Karpas-422 (cell line): ENCODE results near the gene SNRPB2. TPM values are rescaled to one million over a fixed set of nuclear protein-coding genes. Genes with fewer than 3 reads are reported as not detected.

Experiments
- DNase-seq: peaks from one replicate; pipeline ENCODE4 v3.0.0-alpha.2; 2015
- H2AFZ ChIP-seq: fragments of 200-600 bp; sonication (generic); 2 replicates; pipeline ENCODE4 v1.6.1; 2014; ENCODE audit warnings: antibody characterized with exemption, low read length, mixed read lengths
- H3K27ac ChIP-seq: fragments of 200-600 bp; sonication (generic); 2 replicates; pipeline ENCODE4 v1.5.1; 2014; ENCODE audit warnings: mild to moderate bottlenecking, low read length, moderate library complexity
- H3K27me3 ChIP-seq: fragments of 200-600 bp; sonication (generic); 2 replicates; pipeline ENCODE4 v1.6.1; 2014; ENCODE audit warnings: low read length, mixed read lengths
- H3K36me3 ChIP-seq: fragments of 200-600 bp; sonication (generic); 2 replicates; pipeline ENCODE4 v1.6.1; 2014; ENCODE audit warnings: low read length, mixed read lengths; ENCODE audit not compliant: insufficient read depth
- H3K4me1 ChIP-seq: fragments of 200-600 bp; sonication (generic); 2 replicates; pipeline ENCODE4 v1.6.1; 2014; ENCODE audit warnings: mild to moderate bottlenecking, low read length, mixed read lengths
- H3K4me2 ChIP-seq: fragments of 200-600 bp; sonication (generic); 2 replicates; pipeline ENCODE4 v1.6.1; 2014; ENCODE audit warnings: low read length, low read depth, mild to moderate bottlenecking; ENCODE audit not compliant: poor library complexity, severe bottlenecking
- H3K4me3 ChIP-seq: fragments of 200-600 bp; sonication (generic); 2 replicates; pipeline ENCODE4 v1.5.1; 2014; ENCODE audit warnings: mild to moderate bottlenecking, antibody characterized with exemption, low read length, mixed read lengths
- H3K79me2 ChIP-seq: fragments of 200-600 bp; sonication (generic); 2 replicates; pipeline ENCODE4 v1.6.1; 2014; ENCODE audit warnings: mild to moderate bottlenecking, low read length, mixed read lengths
- H3K9ac ChIP-seq: fragments of 200-600 bp; sonication (generic); 2 replicates; pipeline ENCODE4 v1.6.0; 2014; ENCODE audit warnings: low read length
- H3K9me2 ChIP-seq: fragments of 200-600 bp; sonication (generic), shearing (Covaris generic); replicated peaks from 2 replicates; pipeline ENCODE4 v1.6.0; 2014; ENCODE audit warnings: mild to moderate bottlenecking, low read length, moderate library complexity; ENCODE audit not compliant: insufficient read depth
- H3K9me3 ChIP-seq: fragments of 300-700, 200-600 bp; sonication (generic); 2 replicates; pipeline ENCODE4 v1.6.1; 2014; ENCODE audit warnings: low read length, mixed read lengths
- H4K20me1 ChIP-seq: fragments of 200-600 bp; sonication (generic); 2 replicates; pipeline ENCODE4 v1.6.1; 2014; ENCODE audit warnings: mild to moderate bottlenecking, antibody characterized with exemption, low read length, low read depth; ENCODE audit not compliant: insufficient read depth
- total RNA-seq: library from RNA; depleted of rRNA; stranded (reverse); fragments of >200 nt; shearing (Covaris generic); gene quantifications from 2 replicates; pipeline ENCODE4 v1.2.3, GENCODE V29; 2014; ENCODE audit warnings: low replicate concordance; rRNA removed

Gene SNRPB2
- 52.4 and 94.6 TPM in 2 replicates for total RNA-seq

GRCh38 chr20:16729565-16730460 is at the start of gene SNRPB2:
TSS of gene SNRPB2 (plus strand) at chr20:16730026. CDS start at chr20:16731703, 1,677 bp downstream.
- Histone ChIP-seq H3K4me3 (peak within 1 kb of the TSS; percentile 96), H3K79me2 (peaks cover 50% of the 10 kb centered on the region), H3K27ac (peak within 1 kb of the TSS; percentile 49; the same call in 1 of the 2 replicates), H3K4me1 (peaks cover 16% of the 10 kb centered on the region), H3K9me3 (no peaks in the 10 kb centered on the region; the same call in 1 of the 2 replicates), H2AFZ (peak within 1 kb of the TSS; percentile 48), H3K27me3 (no peaks in the 10 kb centered on the region), H3K4me2 (peak within 1 kb of the TSS; percentile 86), H3K36me3 (peaks cover 28% of the 10 kb centered on the region), H3K9me2 (no peaks in the 10 kb centered on the region), H4K20me1 (peaks cover 16% of the 10 kb centered on the region; the same call in 1 of the 2 replicates), H3K9ac (peak within 1 kb of the TSS; percentile 97)
- DNase-seq, result peak; percentile 97

GRCh38 chr20:16684416-16684815 is 45.4 kb upstream of the SNRPB2 start:
- H4K20me1 ChIP-seq, result no peaks in the 10 kb centered on the region
- no peak for DNase-seq
- no peaks in the 10 kb centered on the region for H3K9me3 ChIP-seq
- no peak overlapping the region for H3K27ac ChIP-seq
- H2AFZ ChIP-seq, result no peak overlapping the region
- H3K9me2 ChIP-seq, result no peaks in the 10 kb centered on the region
- no peaks in the 10 kb centered on the region for H3K36me3 ChIP-seq
- no peak overlapping the region for H3K4me2 ChIP-seq
- no peaks in the 10 kb centered on the region for H3K4me1 ChIP-seq
- no peak overlapping the region for H3K4me3 ChIP-seq
- no peaks in the 10 kb centered on the region for H3K27me3 ChIP-seq
- no peaks in the 10 kb centered on the region for H3K79me2 ChIP-seq
- no peak overlapping the region for H3K9ac ChIP-seq

- Histone ChIP-seq H3K4me2 (no peak overlapping the region), H3K27me3 (no peaks in the 10 kb centered on the region), H3K4me3 (no peak overlapping the region), H3K79me2 (no peaks in the 10 kb centered on the region), H3K9ac (no peak overlapping the region), H3K27ac (no peak overlapping the region), H3K9me2 (no peaks in the 10 kb centered on the region), H3K36me3 (no peaks in the 10 kb centered on the region), H3K9me3 (no peaks in the 10 kb centered on the region), H2AFZ (no peak overlapping the region), H4K20me1 (no peaks in the 10 kb centered on the region), H3K4me1 (no peaks in the 10 kb centered on the region)
- no peak for DNase-seq
Observed at GRCh38 chr20:16689906-16690305, 39.9 kb upstream of the SNRPB2 start.

GRCh38 chr20:16691381-16691780 is 38.4 kb upstream of the SNRPB2 start:
- Histone ChIP-seq H2AFZ (no peak overlapping the region), H3K4me3 (no peak overlapping the region), H3K9me3 (no peaks in the 10 kb centered on the region), H3K27ac (no peak overlapping the region), H3K27me3 (no peaks in the 10 kb centered on the region), H3K36me3 (no peaks in the 10 kb centered on the region), H3K9me2 (no peaks in the 10 kb centered on the region), H3K4me1 (no peaks in the 10 kb centered on the region), H3K4me2 (no peak overlapping the region), H4K20me1 (no peaks in the 10 kb centered on the region), H3K79me2 (no peaks in the 10 kb centered on the region), H3K9ac (no peak overlapping the region)
- no peak for DNase-seq

GRCh38 chr20:16692009-16692408 is 37.8 kb upstream of the SNRPB2 start:
- Histone ChIP-seq H4K20me1 (no peaks in the 10 kb centered on the region), H3K9me2 (no peaks in the 10 kb centered on the region), H3K27me3 (no peaks in the 10 kb centered on the region), H3K27ac (no peak overlapping the region), H3K79me2 (no peaks in the 10 kb centered on the region), H3K9me3 (no peaks in the 10 kb centered on the region), H2AFZ (no peak overlapping the region), H3K4me1 (no peaks in the 10 kb centered on the region), H3K4me3 (no peak overlapping the region), H3K9ac (no peak overlapping the region), H3K4me2 (no peak overlapping the region), H3K36me3 (no peaks in the 10 kb centered on the region)
- DNase-seq, result no peak

GRCh38 chr20:16692442-16692841 is 37.4 kb upstream of the SNRPB2 start:
- Histone ChIP-seq H3K36me3 (no peaks in the 10 kb centered on the region), H3K79me2 (no peaks in the 10 kb centered on the region), H3K4me2 (no peak overlapping the region), H4K20me1 (no peaks in the 10 kb centered on the region), H3K4me1 (no peaks in the 10 kb centered on the region), H3K9ac (no peak overlapping the region), H2AFZ (no peak overlapping the region), H3K27ac (no peak overlapping the region), H3K9me2 (no peaks in the 10 kb centered on the region), H3K9me3 (no peaks in the 10 kb centered on the region), H3K27me3 (no peaks in the 10 kb centered on the region), H3K4me3 (no peak overlapping the region)
- no peak for DNase-seq

GRCh38 chr20:16693278-16693677 is 36.5 kb upstream of the SNRPB2 start:
- H3K9me2 ChIP-seq, result no peaks in the 10 kb centered on the region
- no peaks in the 10 kb centered on the region for H3K27me3 ChIP-seq
- H3K36me3 ChIP-seq, result no peaks in the 10 kb centered on the region
- H3K9me3 ChIP-seq, result no peaks in the 10 kb centered on the region
- H3K27ac ChIP-seq, result no peak overlapping the region
- H3K9ac ChIP-seq, result no peak overlapping the region
- no peak overlapping the region for H3K4me2 ChIP-seq
- H3K4me1 ChIP-seq, result no peaks in the 10 kb centered on the region
- H4K20me1 ChIP-seq, result no peaks in the 10 kb centered on the region
- H3K4me3 ChIP-seq, result no peak overlapping the region
- H2AFZ ChIP-seq, result no peak overlapping the region
- no peaks in the 10 kb centered on the region for H3K79me2 ChIP-seq
- no peak for DNase-seq

- H3K4me1 ChIP-seq, result no peaks in the 10 kb centered on the region
- no peaks in the 10 kb centered on the region for H3K36me3 ChIP-seq
- H3K4me2 ChIP-seq, result no peak overlapping the region
- no peak overlapping the region for H3K9ac ChIP-seq
- DNase-seq, result no peak
- no peaks in the 10 kb centered on the region for H3K79me2 ChIP-seq
- no peaks in the 10 kb centered on the region for H3K9me3 ChIP-seq
- no peak overlapping the region for H2AFZ ChIP-seq
- no peaks in the 10 kb centered on the region for H3K9me2 ChIP-seq
- no peaks in the 10 kb centered on the region for H4K20me1 ChIP-seq
- H3K27ac ChIP-seq, result no peak overlapping the region
- H3K4me3 ChIP-seq, result no peak overlapping the region
- no peaks in the 10 kb centered on the region for H3K27me3 ChIP-seq
Observed at GRCh38 chr20:16694161-16694560, 35.7 kb upstream of the SNRPB2 start.
